GM11168 (cell line): ENCODE results near the gene TOMM40L.

Experiments used
- in situ Hi-C: fragments of 300-500 bp; cut with MboI; formaldehyde crosslinking; loops from one replicate; pipeline ENCODE4 v1.12.0; 2022; ENCODE audit warnings: low sequenced_read_pairs; ENCODE audit not compliant: unreplicated experiment

TOMM40L gene

DNA sequence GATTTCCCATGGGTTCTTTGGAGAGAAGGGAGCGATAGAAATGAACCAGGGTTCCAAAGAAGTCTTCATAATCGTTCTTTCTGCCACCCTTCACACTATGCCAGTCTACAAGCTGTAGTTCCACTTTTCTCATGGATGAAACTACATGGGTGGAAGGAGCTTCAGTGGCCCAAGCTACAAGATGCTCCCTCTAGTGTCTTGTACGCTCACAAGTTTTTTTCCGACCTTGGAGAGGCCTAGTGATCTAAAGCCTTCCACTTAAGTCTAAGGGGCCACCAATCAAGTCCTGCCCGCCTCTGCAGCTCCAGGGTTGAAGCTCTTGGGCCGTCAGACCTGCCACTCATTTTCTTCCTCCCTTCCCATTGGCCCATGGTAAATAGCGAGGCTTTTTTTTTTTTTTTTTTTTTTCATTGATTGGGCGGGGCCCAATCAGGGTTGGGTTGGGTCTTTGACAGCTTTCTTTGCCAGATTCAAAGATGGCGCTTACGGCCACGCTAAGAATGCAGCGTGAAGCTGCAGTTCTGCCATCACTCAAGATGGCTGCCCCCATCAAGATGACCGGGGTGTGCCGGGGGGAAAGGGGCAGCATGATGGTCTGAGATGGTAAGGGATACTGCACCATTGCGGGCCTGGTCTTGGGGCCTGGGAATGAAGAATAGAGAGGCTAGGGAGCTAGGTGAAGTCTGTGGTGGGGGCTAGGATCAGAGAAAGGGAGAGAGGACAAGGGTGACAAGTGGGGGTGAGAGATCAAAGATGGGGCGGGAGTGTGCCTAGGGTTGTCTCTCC is at the start of gene TOMM40L:
TSS of gene TOMM40L (plus strand) at position 527 of the 786 bp plus-strand sequence. CDS start 430 bp downstream, outside the sequence.
- in situ Hi-C loops: loop anchor here (5.0 to 10.0 kb wide), 2 partner anchors 67 to 149 kb away; no protein-coding TSS in a partner anchor

DNA sequence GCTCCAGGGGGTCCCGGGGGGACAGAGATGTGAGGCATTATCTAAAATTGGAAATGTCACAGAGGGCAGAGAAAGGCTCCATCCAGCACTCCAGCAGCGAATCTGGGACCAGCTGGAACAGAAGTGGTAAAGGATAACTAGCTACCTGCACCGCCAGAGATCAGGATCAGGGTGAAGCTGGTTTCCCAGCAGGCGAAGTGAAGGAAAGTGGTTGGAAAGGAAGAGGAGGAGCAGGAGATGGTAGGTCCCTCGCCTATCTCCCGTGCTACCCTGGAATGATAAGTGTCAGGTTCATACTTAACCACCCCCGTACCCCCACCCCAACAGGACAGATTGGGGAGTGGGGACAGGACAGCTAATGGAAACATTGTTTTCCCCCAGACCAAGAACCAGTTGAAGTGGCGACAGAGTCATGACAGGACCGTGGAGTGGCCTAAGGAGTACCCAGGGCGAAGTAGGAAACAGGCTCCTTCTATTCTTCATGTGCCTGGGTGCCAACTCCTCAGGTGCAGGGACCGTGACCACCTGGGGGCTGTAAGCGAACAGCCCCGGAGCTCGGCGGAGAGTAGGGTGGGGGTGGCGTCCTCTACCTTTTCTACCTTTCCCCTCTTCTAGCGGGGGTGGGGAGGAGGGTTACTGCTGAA is 49.3 kb upstream of the TOMM40L start:
- in situ Hi-C loops: no loop called here

DNA sequence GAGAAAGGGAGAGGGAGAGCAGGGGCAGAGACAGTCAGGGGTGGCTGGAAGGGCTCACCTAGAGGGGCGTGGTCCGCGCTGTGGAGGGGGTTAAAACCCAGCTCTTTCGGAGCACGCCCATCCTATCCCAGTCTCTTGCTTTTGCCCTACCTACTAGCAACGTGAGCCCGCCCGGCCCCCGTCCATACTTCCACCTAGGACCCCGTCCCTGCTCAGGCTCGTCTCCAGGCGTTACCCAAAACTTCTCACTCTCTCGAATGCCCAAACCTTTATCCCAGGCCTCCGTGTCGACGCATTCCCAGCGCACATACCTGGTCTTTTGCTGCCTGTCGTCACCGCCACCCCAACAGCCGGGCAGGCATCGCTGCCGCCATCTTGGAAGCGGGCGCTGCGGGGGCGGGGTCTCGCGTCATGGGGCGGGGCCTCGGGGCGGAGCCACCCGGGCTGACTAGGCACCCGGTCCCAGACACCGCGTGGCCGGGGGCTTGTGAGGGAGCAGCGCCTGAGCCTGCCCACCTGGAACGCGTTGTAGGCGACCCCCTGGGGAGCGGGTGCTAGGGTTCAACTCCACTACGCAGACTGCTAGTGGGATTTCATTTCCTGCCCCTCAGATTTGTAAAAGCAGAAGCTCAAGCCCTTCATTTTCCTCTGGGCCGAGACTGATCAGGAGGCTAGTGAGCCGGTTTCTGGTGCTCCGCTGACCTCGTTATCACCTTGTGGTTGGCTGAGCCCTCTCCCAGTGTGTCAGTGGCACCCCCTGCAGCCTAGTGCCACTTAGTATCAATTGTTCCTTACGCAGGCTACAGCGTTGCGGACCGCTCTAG is 48.5 kb upstream of the TOMM40L start, which contains the start of gene B4GALT3:
TSS of gene B4GALT3 (minus strand) at position 396 of the 824 bp plus-strand sequence. CDS start 1,447 bp downstream, outside the sequence.
- in situ Hi-C loops: no loop called here

DNA sequence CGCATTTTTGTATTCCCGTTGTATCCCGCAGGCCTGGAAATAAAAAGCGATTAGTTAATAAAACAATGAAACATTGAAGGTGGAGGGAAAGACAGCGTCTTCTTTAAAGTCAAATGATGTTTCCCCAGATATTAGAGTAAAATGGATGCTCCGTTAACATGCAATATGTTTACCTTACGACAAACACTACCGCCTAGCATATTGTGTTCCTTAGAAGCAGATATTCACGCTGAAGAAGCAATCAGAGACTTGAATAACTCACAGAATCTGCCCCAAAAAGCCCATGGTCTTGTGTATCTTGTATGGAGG is 48.0 kb upstream of the TOMM40L start:
- in situ Hi-C loops: no loop called here

DNA sequence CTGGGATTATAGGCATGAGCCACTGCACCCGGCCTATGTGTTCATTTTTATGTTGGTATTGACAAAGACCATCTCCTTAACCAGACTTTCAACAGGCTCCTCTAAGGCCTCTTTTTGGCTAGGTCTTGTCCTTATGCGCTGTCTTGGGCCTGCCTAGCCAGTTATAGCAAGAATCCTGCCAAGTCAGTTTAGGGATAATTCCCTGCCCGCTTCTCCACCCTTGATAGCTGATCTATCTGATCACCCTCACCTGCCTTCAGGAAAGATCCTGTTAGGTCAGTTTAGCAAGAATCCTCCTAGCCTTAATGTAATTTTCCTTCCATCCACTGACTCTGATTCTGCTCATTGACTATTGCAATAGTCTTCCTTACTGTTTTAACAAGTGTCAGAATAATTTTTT is 46.2 kb upstream of the TOMM40L start:
- in situ Hi-C loops: no loop called here

DNA sequence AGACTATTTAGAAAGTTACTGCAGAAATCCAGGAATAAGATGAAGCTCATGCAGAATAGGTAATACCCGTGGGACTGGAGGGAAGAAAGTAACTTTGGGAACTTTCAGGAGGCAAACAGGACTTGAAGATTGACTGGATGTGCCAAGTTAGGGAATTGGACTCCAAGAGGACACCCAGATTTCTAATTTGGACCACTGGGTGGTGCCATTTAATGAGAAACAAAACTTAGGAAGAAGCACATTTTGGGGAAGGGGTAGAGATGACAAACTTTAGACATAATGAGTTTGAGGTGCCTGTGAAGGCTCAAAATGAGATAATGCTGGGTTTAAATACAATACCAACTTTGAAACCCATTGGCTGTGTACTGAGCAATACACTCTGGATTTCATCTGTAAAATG is 45.2 kb upstream of the TOMM40L start:
- in situ Hi-C loops: no loop called here

DNA sequence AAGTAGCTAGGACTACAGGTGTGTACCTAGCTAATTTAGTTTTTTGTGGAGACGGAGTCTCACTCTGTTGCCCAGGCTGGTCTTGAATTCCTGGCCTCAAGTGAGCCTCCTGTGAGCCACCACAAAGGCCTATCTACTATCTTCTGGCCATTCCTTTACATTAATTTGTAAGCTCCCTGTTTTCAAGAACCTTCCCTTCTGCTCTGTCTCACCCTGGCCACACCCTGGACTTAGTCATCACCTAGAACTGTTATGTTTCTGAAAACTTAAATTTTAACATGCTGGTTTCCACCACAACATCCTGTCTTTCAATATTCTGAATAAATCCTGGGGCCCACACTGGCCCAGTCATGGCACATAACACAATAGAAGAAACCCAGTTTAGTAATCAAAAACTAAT is 43.6 kb upstream of the TOMM40L start:
- in situ Hi-C loops: no loop called here

DNA sequence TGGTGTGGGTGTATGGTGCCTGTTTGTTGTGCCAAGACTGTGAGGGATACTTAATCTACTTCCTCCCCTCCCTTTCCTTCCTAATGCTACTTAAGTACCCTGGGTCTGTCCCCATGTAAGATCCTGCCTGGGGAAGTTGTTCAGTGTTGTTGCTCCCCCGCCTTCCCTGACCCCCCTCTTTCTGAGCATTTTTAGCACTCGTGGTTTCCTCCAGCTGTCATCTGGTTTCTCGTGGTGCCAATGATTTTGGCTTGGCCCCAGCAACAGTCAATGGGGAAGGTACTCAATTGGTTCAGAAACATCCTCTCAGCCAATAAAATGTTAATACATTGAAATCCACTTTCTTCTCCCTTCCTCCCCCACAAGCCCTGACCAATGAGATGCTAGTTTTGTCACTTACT is 40.6 kb upstream of the TOMM40L start:
- in situ Hi-C loops: no loop called here

DNA sequence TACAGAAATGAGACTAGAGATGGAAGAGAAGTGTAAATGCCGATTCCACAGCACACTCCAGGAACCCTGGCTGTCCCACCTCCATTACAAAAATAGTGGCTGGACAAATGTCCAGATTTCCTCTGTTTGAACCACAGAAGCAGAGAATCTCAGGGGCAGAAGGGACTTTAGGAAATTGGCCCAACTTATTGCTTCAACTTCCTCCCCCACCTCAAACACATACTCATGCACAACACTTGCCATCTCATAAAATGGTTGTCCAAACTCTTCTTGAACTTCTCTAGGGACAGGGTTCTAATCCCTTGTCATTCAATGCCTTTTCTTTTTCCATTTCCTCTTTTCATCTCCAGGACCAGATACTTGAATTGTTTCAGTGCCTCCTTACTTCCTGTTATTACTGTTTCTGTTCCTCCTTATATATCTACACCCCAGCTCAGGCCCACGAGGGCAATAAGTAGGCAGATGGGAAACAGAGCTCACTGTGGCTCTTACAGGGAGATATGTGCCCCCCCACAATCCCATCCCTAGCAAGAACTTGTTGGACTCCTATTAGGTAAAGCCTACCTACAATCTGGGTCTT is 40.0 kb upstream of the TOMM40L start:
- in situ Hi-C loops: no loop called here

DNA sequence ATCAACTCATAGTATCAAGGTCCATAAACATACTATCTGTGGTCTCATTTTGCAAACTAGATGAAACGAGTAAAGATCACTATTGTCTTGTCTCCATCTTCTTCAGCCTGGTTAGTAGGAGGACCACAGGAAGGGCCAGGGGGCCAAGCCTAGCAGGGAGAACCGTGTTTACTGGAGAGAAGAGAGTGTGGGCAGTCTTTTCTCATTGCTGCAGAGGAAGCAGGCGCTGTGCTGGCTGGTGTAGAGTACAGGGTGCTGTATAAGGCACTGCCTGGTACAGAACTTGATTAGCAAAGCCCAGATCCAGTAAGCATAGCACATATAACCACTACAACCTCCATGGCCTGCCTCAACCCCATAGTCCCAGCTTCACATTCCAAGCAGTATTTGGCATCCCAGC is 38.5 kb upstream of the TOMM40L start:
- in situ Hi-C loops: no loop called here

DNA sequence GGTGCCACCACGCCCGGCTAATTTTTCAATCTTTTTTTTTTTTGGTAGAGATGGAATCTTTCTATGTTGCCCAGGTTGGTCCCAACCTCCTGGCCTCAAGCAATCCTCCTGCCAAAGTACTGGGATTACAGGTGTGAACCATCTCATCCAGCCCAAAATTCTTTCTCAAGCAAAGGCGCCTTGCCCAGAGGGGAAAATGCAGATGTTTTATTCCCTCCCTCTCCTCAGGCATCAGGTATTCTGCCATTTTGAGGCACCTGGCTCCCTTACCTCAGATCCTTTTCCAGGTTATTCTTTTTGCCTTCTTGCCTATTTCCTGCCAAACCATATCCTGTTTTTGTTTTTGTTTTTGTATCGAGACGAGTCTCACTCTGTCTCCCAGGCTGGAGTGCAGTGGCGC is 37.5 kb upstream of the TOMM40L start:
- in situ Hi-C loops: no loop called here

DNA sequence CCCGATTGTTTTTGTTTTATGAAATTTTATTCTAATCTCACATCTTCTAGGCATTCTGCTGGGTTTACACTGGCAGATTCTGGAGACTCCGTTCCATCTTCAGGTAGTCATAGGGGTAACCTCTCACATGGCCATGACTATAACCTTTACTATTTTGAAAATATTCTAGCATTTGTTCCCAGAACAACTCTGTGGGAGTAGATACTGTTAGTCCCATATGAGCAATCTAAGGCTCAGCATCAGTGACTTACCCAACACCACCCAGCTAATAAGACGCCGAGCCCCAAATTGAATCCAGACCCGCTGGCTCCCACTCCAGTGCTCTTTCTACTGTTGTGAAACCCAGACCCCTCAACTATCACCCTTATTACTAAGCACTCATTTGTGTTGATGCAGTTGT is 36.8 kb upstream of the TOMM40L start:
- in situ Hi-C loops: no loop called here

DNA sequence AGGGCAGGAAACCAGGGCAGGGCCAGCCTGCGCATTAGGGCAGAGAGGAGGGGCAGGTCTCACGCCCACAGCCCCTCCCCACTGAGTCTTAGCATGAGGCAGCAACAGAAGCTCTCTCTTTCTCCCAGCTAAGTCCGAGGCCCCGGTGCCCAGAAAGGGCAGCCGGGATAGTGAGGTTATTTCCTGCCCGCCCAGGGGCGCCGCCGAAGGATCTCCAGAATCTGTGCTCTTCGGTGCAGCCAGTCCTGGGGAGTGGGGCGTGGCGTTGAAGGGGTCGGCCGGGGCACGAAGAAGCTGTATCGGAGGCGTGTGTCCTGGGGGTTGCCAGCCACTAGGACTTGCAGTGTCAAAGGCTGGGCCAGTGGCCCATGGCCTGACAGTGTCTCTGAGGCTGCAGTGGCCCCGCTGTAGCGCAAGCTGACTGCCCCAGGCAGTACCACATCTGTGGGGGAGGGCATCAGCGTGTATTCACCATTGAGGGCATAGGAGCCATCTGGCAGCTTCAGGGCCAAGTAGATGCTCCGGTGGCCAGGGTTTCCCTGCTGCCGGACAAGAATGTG is 34.8 kb upstream of the TOMM40L start:
- in situ Hi-C loops: no loop called here

DNA sequence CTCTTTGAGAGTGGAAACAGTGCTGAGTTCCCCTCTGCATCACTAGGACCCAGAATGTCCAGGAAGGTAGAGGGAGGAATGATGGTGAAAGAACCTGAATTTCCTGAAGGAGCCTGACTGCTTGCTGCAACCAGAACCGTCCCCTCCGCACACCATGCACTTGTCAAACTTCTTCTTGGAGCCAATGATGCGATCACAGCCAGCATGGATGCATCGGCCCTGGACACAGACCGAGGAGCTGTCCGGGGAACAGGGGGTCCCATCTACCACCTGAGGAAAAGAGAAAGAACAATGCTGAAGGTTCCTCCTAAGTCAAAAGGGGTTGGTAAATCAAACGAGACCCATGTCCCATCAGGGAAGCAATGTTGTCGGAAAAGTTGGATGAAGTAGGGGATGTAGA is 33.9 kb upstream of the TOMM40L start:
- in situ Hi-C loops: no loop called here

DNA sequence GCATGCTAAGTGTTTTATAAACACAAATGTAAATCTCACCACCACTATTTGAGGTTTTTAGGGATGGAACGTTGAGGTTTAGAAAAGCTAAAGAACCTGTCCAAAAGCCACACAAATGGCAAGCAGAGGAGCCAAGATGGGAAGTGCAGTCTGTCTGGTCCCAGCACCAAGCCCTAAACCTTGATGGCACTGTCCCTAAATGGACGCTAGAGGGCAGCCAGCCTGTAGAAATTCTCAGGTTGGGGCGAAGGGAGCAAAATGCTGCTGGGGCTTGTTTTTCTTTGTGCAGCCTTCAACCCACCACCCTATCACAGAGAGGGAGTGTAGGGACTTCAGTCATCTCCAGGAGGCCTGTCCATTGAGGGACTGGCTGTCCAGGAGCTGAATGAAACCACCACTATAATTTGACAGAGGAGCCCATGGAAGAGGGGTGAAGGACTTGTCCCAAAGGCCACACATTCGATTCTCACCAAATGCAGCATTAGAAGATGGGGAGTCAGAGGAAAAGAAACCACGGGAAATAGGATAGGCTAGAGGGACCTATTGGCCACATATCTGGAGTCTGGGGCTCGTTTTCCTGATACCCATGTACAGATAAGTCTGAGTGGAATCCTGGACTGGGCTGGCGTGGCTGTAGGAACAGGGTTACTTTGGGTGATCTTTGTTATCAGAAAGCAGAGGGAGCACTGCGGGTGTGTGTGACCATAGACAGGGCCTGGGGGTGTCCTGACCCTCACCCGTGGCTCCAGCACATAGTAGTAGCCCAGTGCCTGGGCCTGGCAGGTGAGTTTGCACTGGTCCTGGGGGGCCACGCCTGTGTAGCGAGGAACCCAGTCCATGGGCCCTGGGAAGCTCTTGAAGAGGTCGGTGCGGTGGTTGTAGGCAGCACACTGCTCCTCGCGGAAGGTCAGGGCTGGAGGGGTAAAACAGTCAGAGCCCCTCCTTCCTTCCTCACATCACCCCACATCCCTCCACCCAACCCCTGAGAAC is 33.1 kb upstream of the TOMM40L start:
- in situ Hi-C loops: no loop called here

DNA sequence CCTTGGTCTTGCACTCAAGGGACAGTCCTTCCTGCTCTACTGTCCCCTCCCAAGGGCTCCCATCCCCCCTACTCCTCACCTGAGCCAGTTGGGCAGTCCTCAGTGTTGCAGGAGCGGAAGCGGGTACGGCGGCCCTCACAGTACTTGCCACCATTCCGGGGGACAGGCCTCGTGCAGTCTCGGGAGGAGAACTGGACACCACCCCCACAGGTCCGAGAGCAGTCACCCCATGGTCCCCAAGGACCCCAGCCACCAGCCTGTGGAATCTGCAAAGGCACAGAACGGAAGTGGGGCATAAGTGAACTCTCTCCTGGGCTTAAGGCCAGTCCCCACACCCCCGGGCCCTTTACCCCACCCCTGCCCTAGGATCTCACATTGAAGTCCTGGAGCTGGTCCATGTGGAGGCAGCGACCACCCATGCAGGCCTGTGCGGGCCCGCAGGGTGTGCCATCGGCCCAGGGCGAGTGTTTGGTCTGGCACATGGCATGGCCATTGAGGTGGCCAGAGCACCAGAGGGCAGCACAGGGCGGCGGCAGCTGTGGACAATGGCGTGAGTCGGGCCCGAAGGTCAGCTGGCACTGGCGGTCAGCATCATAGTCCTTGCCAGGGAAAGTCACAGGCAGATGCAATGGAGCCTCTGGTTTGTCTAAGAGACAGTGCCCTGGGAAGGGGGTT is 32.2 kb upstream of the TOMM40L start:
- in situ Hi-C loops: no loop called here

DNA sequence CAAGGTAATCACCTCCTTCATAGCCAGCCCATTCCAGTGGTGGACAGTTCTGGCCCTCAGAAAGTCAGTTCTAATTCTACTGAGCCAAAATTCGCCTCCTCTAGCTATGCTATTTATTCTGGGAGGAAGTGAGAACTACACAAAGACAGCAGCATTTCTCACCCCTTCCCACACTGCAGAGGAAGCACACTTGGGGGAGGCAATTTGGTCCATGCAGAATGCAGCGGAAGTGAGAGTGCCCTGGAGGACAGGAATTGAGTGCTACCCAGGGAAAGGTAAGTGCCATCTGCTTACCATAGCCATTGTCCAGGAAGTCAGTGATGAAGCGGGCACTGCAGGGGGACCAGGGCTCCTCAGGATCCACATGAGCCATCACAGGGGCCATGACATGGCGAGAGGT is 30.7 kb upstream of the TOMM40L start:
- in situ Hi-C loops: no loop called here

DNA sequence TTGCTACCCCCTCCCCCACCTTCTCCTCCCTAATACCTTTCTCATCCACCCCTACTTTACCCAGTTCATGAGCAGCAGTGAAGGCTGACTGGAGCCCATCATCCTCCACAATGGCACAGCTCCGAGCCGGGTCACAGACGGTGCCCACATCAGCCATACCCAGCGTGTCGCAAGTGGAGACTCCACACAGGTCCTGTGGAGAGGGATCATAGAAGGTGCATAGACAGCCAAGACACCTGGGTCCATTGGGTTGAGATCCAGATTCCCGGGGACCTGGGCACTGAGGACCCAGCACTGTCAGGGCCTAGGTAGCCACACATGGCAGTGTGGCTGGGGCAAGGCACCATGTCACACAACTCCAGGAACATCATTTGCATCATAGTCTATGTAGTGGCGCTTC is 29.7 kb upstream of the TOMM40L start:
- in situ Hi-C loops: no loop called here
